ENCODE results near the gene RIT2.

RIT2 gene

DNA sequence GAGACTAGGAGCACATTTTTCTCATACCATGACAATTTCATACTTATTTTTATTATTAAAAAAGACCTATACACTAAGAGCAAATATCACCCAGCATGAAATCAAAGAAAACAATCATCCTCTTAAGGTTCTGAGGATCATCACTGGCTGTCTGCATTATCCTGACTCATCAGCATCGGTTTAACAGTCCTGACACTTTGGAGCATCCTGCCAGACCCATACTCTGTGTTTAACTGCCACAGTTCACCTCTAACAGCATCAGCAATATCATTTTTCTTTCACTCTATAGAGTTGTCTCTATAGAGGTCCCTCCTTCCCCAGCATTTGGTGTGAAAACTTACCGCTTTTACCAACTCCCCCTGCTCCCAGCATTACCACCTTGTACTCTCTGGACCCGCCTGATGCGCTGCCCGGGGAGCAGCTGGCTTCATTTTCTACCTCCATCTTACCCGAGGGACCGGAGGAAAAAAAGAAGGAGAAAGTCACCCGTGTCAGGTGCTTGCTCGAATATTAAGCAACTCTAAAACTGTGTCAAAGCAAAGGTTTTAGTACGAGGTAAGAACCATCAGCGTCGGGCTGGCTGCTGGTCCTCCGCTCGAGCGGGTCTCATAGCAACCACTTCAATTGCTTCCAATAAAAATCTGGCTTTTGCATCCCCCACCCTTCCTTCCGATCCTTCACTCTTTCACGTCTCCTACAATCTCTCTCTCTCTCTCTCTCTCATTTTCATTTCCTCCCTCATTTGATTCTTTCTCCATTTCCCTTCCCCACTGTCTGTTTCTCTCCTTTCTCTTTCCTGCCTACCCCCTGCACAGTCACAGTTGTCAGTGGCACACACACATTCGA lies at the start of gene RIT2:
RIT2 (minus strand) TSS at position 610 of the 846 bp plus-strand sequence.
- no peak for DNase-seq

DNA sequence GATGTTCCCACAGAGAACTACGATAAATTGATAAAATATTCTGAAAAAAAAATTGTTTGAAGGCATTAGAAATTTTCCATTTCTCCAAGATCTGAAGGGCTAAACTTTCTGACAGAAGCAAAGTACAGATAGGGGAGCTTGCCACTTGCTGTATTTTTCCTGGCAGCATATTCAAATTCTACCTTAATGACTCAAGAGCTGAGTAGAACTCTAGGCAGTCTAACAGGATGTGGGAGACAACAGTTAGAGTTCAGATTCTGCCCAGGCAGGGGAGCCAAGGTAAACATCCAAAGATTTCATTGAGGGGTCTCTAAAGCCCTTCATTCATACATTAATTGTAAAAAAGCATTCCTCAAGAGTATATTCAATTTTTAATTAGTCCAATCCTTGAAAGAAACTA lies 46.0 kb upstream of the RIT2 start:
- no peak for DNase-seq

DNA sequence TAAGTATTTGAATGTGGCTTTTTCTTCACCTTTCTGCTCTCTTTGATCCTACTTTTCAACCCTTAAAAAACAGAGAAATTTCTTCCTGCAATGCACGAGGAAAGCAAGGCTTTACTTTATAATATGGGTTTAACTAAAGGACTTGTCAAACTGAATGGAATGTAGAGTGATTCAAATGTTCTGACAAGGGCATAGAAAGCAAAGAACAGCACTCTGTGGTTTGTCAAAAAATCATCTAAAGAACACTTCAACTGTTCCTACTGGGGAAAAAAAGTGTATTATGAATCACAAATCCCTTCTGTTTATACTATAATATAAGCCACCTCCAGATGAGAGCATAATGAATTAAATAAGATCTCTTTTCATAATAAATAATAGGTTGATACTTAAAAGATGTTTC lies 45.0 kb upstream of the RIT2 start:
- DNase-seq: no peak

DNA sequence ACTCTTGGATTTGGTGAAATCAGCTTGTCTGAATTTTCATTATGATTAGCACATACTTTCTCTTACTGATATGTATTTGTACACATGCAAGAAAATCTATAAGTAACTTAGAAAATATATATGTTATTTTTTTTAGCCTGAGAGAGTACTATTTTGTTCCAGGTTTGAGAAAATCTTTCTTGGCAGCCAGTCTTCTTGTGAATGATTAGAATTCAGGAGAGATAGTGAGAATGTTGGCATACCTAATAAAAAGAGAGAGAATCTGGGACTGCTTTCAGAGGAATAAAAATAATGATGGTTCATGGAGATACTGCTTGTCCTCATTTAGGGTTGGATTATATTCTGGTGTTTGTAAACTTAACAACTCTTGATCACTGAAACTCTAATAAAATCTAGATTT lies 44.4 kb upstream of the RIT2 start:
- no peak for DNase-seq

DNA sequence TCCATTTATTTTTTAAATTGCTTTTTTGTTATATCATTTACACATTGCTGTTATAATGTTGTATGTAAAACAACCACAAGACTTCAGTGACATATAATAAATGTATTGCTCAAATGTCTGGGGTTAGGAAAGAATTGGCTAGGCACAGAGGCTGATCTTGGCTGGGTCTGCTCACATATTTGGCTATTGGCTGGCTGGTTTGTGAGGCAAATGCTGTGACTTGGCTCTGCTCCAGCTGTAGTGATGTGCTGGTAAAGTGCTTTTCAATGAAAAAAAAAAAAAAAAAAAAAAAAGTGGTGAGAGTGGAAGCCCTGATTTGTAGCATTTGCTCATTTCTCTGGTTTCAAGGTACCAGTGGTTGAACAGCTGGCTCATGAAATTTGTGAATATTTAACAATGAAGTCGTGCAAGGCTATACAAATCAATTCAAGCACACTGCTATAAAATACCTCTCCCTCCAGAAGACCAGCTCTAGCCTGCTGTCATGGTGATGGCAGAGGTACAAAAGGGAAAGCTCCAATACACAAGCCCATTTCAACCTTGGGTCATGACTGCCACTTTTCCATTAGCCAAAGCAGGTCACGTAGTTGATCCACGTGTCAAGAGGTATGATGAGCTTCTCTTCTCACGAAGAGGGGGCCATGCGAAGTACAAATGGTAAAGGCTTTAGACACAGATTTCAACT lies 43.7 kb upstream of the RIT2 start:
- no peak for DNase-seq

DNA sequence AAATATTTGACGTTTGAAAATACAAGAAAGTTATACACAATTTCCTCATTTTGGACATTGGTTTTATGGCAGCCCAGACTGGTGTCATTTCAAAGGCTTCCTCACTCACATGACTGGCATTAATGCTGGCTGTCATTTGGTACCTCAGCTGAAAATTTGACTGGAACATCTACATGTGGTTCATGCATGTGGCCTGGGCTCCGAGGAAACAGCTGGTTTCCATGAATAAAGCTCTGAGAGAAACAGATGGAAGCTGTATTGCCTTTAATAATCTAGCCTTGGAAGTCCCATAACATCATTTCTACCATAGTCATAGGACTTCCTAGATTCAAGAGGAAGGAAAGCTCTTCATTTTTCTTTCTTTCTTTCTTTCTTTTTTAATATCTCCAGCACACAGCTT lies 42.9 kb upstream of the RIT2 start:
- DNase-seq: no peak

DNA sequence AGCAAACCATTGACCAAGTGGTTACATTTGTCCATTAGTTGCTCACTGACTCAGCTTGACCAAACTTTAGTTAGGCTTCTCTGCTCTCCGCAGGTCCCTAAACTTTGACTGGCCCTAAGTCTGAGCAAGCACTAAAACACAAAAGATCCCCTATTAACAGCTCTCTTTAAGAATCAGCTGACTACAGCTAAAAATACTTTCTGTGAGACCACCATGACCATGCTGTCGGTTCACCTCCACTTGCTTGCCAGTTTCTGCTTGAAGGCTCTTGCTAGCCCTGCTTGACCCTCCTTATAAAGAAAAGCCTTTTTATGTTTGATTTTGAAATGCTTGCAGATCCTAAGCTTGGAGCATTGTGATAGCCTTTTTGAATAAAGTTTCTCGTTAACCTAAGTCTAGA lies 40.4 kb upstream of the RIT2 start:
- no peak for DNase-seq

DNA sequence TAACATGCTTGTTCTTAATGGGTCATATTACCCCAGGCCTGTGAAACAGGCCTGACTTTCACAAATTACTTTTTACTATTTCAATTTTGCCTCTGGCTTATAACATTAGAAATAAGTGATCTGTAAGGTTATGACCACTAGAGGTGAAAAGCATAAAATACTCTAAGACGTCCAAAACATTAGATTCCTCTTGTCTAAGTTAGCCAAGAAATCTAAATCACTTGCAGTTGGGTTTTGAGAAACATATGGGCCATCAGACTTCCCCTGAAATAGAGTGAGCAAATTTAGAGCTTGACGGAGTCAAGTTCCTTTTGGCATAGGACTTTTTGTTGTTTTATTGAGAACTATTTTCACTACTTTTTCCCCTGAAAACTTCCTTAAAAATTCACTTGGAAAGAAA lies 32.7 kb upstream of the RIT2 start:
- DNase-seq: no peak

DNA sequence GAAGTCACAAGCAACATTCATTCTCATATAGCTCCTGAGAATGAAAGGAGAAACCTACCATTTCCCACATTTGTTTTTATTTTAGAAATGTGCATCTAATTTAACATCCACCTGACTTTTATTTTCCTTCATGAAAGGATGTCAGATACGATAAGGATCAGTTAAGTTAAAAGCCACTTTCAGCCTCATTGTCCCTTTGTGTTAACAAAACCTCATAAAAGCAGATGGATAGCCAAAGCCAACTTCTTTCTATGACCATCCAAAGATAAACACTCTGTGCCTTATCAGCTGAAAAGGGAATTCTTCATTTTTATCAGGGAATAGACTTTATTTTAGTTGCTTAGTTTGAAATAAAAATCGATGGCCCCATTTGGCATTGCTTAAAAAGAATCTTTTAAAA lies 25.7 kb upstream of the RIT2 start:
- DNase-seq: no peak

DNA sequence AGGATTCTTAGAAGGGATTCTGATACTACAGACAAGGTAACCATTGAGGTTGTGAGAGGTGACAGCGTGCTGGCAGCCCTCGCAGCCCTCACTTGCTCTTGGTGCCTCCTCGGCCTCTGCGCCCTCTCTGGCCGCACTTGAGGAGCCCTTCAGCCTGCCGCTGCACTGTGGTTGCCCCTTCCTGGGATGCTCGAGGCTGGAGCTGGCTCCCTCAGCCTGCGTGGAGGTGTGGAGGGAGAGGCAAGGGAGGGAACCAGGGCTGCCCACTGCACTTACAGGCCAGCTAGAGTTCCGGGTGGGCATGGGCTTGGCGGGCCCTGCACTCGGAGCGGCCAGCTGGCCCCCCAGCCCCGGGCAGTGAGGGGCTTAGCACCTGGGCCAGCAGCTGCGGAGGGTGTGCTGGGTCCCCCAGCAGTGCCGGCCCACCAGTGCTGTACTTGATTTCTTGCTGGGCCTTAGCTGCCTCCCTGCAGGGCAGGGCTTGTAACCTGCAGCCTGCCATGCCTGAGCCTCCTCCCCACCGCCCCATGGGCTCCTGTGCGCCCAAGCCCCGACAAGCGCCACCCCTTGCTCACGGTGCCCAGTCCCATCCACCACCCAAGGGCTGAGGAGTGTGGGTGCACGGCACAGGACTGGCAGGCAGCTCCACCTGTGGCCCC lies 23.9 kb upstream of the RIT2 start:
- DNase-seq: no peak

DNA sequence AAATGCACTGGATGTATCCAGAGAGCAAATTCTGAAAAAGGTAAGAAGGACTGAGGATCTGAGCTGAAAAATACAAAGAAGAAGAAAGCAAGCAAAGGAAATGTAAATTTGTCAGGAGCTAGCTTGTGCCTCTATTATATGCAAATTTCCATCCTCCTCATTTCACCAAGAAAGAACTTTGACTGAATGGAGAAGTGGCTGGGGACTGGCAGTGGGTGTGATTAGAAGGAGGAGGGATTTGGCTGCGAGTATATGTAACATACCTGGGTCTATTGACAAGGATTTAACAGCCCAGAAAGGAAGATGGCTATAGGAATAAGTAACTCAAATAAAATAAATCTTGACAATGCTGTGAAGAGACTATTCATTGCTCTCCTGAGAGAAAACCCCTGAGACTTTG lies 19.4 kb upstream of the RIT2 start:
- no peak for DNase-seq

DNA sequence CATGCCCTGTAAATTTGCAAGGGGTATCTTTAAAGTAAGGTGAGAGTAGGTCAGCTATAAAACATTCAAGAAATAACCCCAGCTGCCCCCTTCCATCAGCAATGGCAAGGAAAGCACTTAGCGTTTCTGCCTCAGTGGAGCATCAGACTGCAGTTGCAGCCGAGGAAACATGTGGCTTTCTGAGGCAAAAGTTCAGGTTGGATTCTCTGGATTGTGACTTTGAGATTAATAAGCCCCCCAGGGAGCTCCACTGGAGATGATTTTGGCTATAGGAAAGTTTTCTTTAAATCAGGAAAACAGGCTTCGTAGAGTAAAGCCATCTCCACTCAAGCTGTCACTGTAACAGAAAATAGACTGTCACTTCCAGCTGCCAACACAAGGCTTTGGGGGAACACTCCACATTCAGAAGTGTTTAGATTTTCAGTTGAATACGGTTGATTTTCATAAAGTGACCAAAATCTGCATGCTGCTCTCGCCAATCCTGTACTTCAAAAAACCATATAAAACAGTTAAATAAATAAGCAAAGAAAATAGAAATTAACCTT lies 15.3 kb upstream of the RIT2 start:
- no peak for DNase-seq

DNA sequence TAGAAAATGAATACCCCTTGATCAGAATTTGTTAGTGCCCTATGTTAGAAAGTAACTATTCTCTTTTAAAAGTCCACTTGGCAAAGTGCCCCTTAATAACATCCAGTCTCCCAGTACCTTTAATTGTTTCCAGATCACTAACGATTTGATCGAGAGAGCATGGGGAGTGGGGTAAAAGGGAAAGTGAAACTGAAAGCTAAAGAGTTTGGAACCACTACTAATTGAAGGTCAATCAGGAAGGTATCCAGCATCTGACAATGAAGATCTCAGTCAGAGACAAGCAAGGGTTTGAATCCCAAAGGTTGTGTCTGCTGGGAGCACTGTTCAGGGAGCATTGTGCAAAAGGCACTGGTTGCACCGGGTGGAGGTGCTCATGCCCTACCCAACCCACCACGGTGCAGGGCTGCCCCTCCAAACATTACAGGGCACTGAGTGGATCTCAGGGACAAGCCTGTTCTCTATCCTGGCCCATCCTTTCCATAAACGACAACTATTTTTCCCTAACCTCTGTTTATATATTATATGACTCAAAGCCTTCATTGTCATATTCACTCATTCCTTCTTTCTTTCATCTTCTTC lies 14.6 kb upstream of the RIT2 start:
- DNase-seq: no peak

DNA sequence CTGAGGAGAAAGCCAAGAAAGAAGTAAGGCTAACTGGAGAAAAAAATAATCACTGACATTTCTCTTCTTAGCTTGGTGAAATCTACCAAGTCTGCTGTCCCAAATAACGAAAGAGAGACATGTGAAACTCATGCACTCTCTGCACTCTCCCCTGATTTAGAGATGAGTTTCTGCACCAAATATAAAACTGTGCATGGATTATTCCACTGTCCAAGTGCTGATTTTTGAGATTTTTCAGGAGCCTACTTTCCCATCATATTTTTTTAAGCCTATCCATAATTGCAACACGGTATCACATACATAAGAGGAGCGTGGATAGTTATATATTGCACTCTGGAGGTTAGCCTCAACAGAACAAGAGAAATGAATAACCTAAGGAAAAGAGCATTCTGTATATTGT lies 10.0 kb upstream of the RIT2 start:
- no peak for DNase-seq

DNA sequence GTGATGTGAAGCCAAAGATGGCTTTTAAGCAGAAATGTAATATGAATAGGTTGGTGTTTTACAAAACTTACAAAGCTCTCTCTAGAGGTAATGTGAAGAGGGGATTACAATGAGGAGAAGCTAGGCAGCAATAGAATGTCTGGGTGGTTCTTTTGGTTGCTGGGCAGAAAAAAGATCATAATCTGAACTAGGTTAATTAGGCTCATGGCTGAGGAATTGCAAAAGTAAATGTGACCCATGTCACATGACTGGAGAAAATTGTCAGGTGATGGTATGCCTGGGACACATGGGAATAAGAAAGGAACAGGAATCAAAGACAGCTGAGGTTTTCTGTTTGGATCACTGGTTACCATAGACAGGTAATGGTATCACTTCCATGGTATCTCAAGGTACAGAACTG lies 7.5 kb upstream of the RIT2 start:
- DNase-seq: no peak

DNA sequence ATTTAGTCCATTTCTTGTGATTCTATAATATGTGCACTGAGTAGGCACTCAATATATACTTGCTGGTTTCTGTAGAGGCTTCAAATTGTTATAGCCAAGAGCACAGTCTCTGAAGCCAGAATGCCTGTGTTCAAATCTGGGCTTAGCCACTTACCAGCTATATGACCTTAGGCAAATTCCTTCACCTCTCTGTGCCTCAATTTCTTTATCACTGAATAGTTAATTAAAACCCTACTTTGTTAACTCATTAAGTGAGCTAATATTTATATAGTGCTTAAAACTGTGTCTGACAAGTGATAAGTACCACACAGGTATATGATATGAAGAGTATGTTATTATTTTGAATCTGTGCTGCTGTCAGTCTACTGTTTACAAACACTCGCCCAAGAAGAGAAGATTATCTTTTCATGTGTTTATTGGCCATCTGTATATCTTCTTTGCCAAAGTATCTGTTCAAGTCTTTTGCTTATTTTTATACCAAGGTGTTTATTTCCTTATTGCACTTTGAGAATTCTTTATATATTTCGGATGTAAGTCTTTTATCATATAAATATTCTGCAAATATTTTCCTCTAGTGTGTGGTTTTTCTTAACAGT lies 1.3 kb upstream of the RIT2 start:
- DNase-seq: no peak

DNA sequence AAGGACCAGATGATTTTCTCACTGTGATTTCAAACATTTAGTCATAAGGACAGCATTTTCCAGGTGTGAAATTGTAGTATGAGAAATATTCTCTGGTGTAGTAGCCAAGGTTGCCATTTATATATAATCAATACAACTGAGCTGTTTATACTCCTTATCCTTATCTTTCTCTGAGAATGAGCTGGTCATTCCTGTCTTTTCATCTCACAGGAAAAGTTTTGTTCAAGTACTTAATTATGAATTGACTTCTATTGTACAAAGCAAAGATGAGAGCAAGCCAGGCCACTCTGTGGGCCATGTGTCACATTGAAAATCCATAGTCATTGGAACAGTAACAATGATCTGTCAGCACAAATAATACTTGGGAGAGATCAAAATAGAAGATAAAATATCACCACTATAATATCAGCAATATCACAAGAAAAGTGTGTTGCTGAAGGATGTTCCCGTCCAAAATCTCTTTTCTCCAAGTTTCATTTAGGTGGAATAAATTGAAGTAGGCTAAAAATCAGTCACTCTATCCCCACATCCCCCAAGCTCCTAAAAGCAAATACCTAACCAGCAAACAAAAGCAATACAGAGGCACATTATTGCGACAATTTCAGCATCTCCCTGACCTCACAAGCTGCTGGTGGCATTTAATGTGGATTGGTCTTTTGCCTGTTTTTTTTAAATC lies 2.1 kb downstream of the RIT2 start:
- no peak for DNase-seq

DNA sequence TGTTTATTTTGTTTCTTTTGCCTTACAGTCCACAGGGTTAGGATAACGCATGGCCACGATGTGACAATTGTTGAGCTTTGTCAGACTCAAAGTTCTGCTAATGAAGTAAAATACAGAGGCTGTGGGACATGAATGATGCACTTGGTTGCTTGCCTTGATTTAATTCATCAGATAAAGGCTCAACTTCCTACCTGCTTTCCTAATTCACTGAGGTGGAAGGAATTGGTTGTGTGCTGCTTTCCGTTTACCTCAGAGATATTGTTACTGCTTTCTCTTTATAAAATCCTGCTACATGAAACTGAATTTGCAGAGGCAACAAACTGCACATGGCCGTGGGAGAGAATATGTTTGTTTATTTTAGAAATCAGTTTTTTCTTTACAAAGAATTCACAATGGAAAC lies 6.6 kb downstream of the RIT2 start:
- no peak for DNase-seq

DNA sequence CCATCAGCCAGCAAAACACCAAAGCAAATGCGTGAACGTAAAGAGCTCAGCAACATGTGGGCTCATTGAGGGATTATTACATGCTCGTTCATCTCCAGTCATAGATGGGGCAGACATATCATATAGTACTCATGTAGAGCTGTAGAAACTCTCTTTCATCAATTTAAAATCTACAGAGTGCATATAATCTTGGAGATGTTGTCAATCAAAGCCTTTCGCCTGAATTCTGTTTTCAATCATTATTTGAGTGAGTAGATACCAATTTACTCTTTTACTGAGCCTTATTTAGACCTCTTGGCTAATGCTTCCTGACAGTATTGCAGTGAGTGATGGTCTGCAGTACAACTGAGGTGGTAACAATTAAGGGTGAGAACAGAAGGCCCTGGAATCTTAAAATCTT lies 7.0 kb downstream of the RIT2 start:
- no peak for DNase-seq

DNA sequence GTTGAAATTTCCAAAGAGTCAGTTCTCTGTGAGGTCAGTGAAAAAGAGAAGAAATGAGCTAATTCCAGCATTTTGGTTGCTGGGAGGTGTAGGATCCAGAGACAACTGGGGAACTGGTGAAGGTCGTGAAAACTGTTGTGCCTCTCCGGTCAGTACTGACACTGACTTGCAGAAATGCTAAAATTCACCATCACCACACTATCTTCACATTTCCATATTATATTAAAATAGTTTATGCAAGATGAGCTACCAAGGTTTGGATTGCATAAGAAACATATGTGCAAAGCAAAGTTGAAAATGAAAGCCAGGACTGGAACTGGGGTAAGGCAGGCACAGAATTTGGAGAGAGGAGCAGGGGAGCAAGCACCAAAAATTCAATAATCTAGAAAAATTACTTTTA lies 21.8 kb downstream of the RIT2 start:
- DNase-seq: no peak

DNA sequence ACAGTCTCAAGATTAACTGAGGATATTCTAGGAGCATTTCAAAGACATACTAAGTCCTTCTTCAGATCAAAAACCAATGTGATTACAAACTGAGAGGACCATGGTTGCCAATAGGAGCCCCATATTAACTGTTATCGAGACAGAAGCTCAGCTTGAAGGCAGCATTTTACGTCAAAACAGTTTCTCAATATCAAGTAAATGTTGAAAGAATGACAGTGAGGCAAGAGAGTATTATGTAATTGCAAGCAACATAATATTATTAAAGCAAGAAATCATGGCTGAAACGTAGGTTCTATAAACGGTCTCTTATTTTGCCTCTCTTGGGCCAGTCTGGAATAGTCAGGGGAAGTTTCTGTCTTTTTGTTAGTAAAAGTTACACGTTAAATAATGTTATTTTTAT lies 22.9 kb downstream of the RIT2 start:
- DNase-seq: no peak

DNA sequence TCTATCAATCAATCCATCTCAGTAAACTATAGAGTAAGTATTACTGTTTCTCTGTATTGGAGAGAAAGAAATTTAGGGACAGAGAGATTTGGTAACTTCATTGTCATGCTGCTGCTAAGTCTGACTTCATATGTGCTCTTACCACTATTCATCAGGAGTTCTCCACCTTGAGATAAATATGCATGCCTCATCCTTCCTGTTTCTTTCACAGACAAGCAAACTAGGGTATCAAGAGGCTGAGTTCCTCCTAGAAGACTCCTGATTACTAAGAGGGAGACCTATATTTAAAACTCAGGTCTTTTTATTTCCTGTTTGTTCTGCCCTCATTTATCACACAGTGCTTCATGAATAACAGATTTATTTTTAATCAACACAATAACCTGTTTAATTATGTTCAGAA lies 34.1 kb downstream of the RIT2 start:
- DNase-seq: no peak

DNA sequence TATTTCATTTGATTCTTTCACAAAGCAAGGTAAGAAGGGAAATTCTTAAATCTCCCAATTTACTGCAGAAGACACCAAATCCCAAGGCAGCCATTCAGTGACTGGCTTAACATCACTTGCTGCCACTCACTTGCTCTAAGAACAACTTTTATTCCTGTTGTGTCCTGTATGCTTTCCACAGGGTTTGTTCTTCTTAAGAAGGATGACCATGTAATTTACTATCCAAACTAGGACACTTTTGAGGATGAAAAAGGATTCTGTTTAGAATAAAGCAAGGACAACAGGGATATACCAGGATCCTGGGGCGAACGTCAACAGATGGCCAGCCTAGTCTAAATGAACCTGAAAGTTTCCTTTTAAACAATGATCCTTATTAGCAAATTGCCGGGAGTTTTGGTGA lies 34.8 kb downstream of the RIT2 start:
- DNase-seq: no peak
